Upper lobe of left lung (tissue), 6 donors: ENCODE measurements around the gene NGEF. TPM values are rescaled to one million over a fixed set of nuclear protein-coding genes. Genes with fewer than 3 reads are reported as not detected.
"Not testable (repeated sequence)": the region's sequence is repeated elsewhere in the genome, so short reads cannot be mapped to it uniquely, and the experiment has no call there.

Experiments
- ATAC-seq, 2 donors: fragments of 200-7000 bp; cut with Tn5 transposase; one replicate each; pipeline ENCODE4 v1.9.1; 2022; ENCODE audit warnings: mild to moderate bottlenecking in 2 of 2, moderate library complexity in 2 of 2; ENCODE audit not compliant: low FRiP score in 2 of 2
- DNase-seq, 2 donors: peaks; one replicate each; pipeline ENCODE4 v3.0.0-alpha.2; 2019 to 2020
- H3K27ac ChIP-seq, 4 donors: fragments of 200-600 bp; sonication (generic); one replicate each; pipeline ENCODE4 v1.5.1; 2016 to 2019
- H3K27me3 ChIP-seq, 4 donors: fragments of 200-600 bp; sonication (generic); one replicate each; pipeline ENCODE4 v1.5.1; 2017 to 2019
- H3K36me3 ChIP-seq, 4 donors: fragments of 200-600 bp; sonication (generic); one replicate each; pipeline ENCODE4 v1.5.1; 2016 to 2019
- H3K4me1 ChIP-seq, 4 donors: fragments of 200-600 bp; sonication (generic); one replicate each; pipeline ENCODE4 v1.5.1; 2018 to 2019
- H3K4me3 ChIP-seq, 4 donors: fragments of 200-600 bp; sonication (generic); one replicate each; pipeline ENCODE4 v1.5.1; 2017 to 2019; ENCODE audit warnings: mild to moderate bottlenecking in 2 of 4, moderate library complexity in 1 of 4
- H3K9me3 ChIP-seq, 4 donors: fragments of 200-600 bp; sonication (generic); one replicate each; pipeline ENCODE4 v1.5.1; 2018 to 2019
- EP300 ChIP-seq, 4 donors: sonication (generic); formaldehyde crosslinking; IDR thresholded peaks; one replicate each; pipeline ENCODE4 v1.5.1; 2017; ENCODE audit warnings: antibody characterized with exemption in 4 of 4, control low read depth in 2 of 4
- POLR2A ChIP-seq, 4 donors: fragments of 450-650 bp; IDR thresholded peaks; one replicate each; pipeline ENCODE4 v1.5.1; 2016 to 2017; ENCODE audit warnings: antibody characterized with exemption in 4 of 4, mild to moderate bottlenecking in 2 of 4
- POLR2AphosphoS5 ChIP-seq, 2 donors: sonication (generic); formaldehyde crosslinking; IDR thresholded peaks; one replicate each; pipeline ENCODE4 v1.5.1; 2017; ENCODE audit warnings: antibody characterized with exemption in 2 of 2
- WGBS, 2 donors: methylation state at CpG; one replicate each; pipeline ENCODE4 v1.1.5; 2017 to 2018; 5-methylcytosine and 5-hydroxymethylcytosine counted together
- total RNA-seq, 6 donors: library from RNA; depleted of rRNA in 4 of 6; stranded (reverse); fragments of >200 nt in 4 of 6; gene quantifications; one replicate each; pipeline versions ENCODE4 v1.1.0 to v1.2.1, GENCODE V29; 2016 to 2021
- TF ChIP-seq, protein P1 (sequence below), 6 experiments: fragments of 450-650 bp in 4 of 6; fragments of 200-600 bp in 2 of 6; sonication (generic) in 2 of 6; IDR thresholded peaks; one replicate each; pipeline ENCODE4 v1.5.1; 2016 to 2019; ENCODE audit warnings: antibody characterized with exemption in 6 of 6
- donor health status: DM: no; HTN: no; CAD: no; lungs with moderate emphysema.
- donor health status: DM: no; HTN: yes; CAD: no; lungs with severe emphysema.

NGEF gene
- total RNA-seq, 6 donors from 2014 or later, result 0.29 to 6.3 (median 0.98) TPM; not detected in 1

DNA sequence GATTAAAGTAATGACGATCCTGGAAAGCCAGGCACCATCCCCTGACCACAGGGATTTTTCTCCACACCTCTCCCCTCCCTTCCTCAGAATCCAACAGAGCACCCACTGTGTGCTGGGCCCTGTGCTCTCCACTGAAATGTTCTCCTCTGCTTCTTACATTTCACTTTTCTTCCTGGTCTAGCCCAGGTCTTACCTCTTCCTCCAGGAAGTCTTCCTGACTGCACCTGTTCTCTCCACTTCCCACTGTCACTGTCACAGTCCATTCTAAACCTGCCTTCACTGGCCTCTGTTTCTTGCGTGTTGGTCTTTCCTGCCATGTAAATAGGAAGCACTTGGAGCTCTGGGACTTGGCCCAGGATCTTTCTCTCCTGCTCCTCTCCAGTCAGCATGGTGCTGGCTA is 7.4 kb upstream of the NGEF start:
- Histone ChIP-seq H3K27ac (no peak overlapping the region), H3K36me3 (no peaks in the 10 kb centered on the region), H3K4me3 (no peak overlapping the region), H3K9me3 (no peaks in the 10 kb centered on the region), H3K4me1 (no peaks in the 10 kb centered on the region), H3K27me3 (no peaks in the 10 kb centered on the region)
- TF ChIP-seq POLR2AphosphoS5 (IDR thresholded peaks at IDR 0.05) (no peak), EP300 (IDR thresholded peaks at IDR 0.05) (no peak), POLR2A (IDR thresholded peaks at IDR 0.05) (no peak)
- TF ChIP-seq, protein P1, sequence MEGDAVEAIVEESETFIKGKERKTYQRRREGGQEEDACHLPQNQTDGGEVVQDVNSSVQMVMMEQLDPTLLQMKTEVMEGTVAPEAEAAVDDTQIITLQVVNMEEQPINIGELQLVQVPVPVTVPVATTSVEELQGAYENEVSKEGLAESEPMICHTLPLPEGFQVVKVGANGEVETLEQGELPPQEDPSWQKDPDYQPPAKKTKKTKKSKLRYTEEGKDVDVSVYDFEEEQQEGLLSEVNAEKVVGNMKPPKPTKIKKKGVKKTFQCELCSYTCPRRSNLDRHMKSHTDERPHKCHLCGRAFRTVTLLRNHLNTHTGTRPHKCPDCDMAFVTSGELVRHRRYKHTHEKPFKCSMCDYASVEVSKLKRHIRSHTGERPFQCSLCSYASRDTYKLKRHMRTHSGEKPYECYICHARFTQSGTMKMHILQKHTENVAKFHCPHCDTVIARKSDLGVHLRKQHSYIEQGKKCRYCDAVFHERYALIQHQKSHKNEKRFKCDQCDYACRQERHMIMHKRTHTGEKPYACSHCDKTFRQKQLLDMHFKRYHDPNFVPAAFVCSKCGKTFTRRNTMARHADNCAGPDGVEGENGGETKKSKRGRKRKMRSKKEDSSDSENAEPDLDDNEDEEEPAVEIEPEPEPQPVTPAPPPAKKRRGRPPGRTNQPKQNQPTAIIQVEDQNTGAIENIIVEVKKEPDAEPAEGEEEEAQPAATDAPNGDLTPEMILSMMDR (IDR thresholded peaks at IDR 0.05), result no peak
- 78 to 88% methylated on average over 2 of the region's 2 CpGs for WGBS, 2 donors
- ATAC-seq (no peak), DNase-seq (no peak)

DNA sequence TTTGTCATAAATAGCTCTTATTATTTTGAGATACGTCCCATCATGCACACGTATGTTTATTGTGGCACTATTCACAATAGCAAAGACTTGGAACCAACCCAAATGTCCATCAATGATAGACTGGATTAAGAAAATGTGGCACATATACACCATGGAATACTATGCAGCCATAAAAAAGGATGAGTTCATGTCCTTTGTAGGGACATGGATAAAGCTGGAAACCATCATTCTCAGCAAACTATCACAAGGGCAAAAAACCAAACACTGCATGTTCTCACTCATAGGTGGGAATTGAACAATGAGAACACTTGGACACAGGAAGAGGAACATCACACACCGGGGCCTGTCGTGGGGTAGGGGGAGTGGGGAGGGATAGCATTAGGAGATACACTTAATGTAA is 6.6 kb upstream of the NGEF start:
- not testable (repeated sequence) for H3K27me3 ChIP-seq, H3K4me1 ChIP-seq, ATAC-seq, H3K4me3 ChIP-seq, H3K36me3 ChIP-seq, DNase-seq, H3K27ac ChIP-seq, H3K9me3 ChIP-seq
- 82 to 93% methylated on average over 4 of the region's 4 CpGs for WGBS, 2 donors

DNA sequence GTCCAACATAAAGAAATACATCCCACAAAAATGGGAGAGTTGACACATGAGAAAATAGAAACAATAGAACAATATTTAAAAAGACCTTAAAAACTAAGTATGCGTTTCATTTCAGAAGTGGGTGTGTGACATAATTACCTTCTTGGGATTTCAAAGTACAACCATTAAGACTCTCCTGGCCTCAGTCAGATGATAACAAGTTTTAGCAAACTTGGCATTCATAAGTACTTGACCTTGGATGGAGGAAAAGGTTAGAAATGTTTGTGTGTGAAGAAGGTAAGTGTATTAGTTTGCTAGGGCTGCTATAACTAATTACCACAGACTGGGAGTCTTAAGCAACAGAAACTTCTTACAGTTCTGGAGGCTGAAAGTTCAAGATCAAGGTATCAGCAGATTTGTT is 4.9 kb upstream of the NGEF start:
- ATAC-seq (no peak), DNase-seq (no peak)
- WGBS, 2 donors, result 84 to 95% methylated on average over 1 of the region's 1 CpG
- Histone ChIP-seq H3K36me3 (no peaks in the 10 kb centered on the region), H3K4me3 (no peak overlapping the region), H3K9me3 (no peaks in the 10 kb centered on the region), H3K4me1 (peaks cover 0 to 3% (median 0%) of the 10 kb centered on the region in 4 donors), H3K27ac (no peak overlapping the region), H3K27me3 (no peaks in the 10 kb centered on the region)
- TF ChIP-seq, protein P1 (IDR thresholded peaks at IDR 0.05), result no peak
- TF ChIP-seq EP300 (IDR thresholded peaks at IDR 0.05) (no peak), POLR2AphosphoS5 (IDR thresholded peaks at IDR 0.05) (no peak)

DNA sequence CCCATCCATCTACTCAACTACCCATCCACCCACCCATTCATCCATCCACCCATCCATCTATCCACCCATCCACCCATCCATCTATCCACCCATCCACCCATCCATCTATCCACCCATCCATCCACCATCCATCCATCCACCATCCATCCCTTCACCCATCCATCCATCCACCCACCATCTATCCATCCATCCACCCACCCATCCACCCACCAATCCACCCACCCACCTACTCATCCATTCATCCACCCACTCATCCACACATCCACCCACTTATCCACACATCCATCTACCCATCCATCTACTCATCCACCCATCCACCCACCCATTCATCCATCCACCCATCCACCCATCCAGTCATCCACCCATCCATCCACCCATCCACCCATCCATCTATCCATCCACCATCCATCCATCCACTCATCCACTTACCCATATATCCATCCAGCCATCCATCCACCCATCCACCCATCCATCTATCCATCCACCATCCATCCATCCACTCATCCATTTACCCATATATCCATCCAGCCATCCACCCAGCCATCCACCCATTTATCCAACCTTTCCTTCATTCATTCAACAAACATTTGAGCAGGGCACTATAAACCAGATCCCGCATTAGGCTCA is 2.1 kb upstream of the NGEF start:
- WGBS, 2 donors, result 84 to 100% methylated on average over 1 of the region's 1 CpG
- TF ChIP-seq EP300 (IDR thresholded peaks at IDR 0.05) (no peak), POLR2AphosphoS5 (IDR thresholded peaks at IDR 0.05) (no peak), POLR2A (IDR thresholded peaks at IDR 0.05) (no peak)
- TF ChIP-seq, protein P1 (IDR thresholded peaks at IDR 0.05), result no peak

DNA sequence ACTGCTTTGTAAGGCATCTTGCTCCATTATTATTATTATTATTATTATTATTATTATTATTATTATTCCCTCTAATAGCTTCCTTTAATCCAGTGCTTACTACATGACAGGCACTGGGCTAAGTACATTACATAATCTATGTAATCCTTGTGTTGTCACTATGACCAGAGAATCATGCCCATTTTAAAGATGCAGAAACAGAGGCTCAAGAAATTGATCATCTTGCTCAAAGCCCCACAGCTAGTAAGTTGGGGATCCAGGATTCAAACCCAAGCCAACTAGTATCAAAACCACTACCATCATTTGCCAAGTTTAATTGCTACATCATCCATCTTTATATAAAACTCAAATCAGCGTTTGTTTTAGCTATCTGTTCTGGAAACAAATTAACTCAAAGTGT is 594 bp upstream of the NGEF start:
- Histone ChIP-seq H3K27me3 (no peaks in the 10 kb centered on the region), H3K9me3 (no peaks in the 10 kb centered on the region), H3K27ac (no peak overlapping the region), H3K4me3 (no peak overlapping the region), H3K36me3 (no peaks in the 10 kb centered on the region), H3K4me1 (peaks cover 0 to 12% (median 6%) of the 10 kb centered on the region in 4 donors)
- no peak for ATAC-seq
- no peak for TF ChIP-seq POLR2A (IDR thresholded peaks at IDR 0.05)
- TF ChIP-seq POLR2AphosphoS5 (IDR thresholded peaks at IDR 0.05), result no peak
- TF ChIP-seq, protein P1 (IDR thresholded peaks at IDR 0.05), result no peak
- no peak for TF ChIP-seq EP300 (IDR thresholded peaks at IDR 0.05)
- WGBS, 2 donors, result 83 to 100% methylated on average over 1 of the region's 1 CpG
- DNase-seq, result no peak

More for the DNA sequence above, 2.1 kb upstream of the NGEF start:
- H3K4me3 ChIP-seq, result no peak overlapping the region
- ATAC-seq (no peak), DNase-seq (no peak)
- H3K27ac ChIP-seq, result no peak overlapping the region
- H3K9me3 ChIP-seq, result no peaks in the 10 kb centered on the region
- peaks cover 0 to 12% (median 6%) of the 10 kb centered on the region in 4 donors for H3K4me1 ChIP-seq
- H3K36me3 ChIP-seq, result no peaks in the 10 kb centered on the region
- H3K27me3 ChIP-seq, result no peaks in the 10 kb centered on the region
